Ishikawa (cell line): ENCODE results near the gene INO80C.

ENCODE experiments used
- CEBPB ChIP-seq: IDR thresholded peaks from 2 replicates; pipeline ENCODE4 v1.6.1; 2012
- CREB1 ChIP-seq: IDR thresholded peaks from 2 replicates; pipeline ENCODE4 v1.6.1; 2012; ENCODE audit warnings: low read depth
- EGR1 ChIP-seq: IDR thresholded peaks from 2 replicates; pipeline ENCODE4 v1.6.1; 2012
- EP300 ChIP-seq: IDR thresholded peaks from 2 replicates; pipeline ENCODE4 v1.6.1; 2012; ENCODE audit warnings: borderline replicate concordance
- FOXM1 ChIP-seq: IDR thresholded peaks from 2 replicates; pipeline ENCODE4 v1.6.1; 2012; ENCODE audit warnings: low read depth, borderline replicate concordance
- NFIC ChIP-seq: IDR thresholded peaks from 2 replicates; pipeline ENCODE4 v1.6.1; 2012
- RAD21 ChIP-seq: IDR thresholded peaks from 2 replicates; pipeline ENCODE4 v1.6.1; 2012; ENCODE audit warnings: low read depth
- TAF1 ChIP-seq: IDR thresholded peaks from 2 replicates; pipeline ENCODE4 v1.6.1; 2012; ENCODE audit warnings: low read depth, mild to moderate bottlenecking
- TCF12 ChIP-seq: IDR thresholded peaks from 2 replicates; pipeline ENCODE4 v1.6.1; 2012; ENCODE audit warnings: low read depth
- TEAD4 ChIP-seq: IDR thresholded peaks from 2 replicates; pipeline ENCODE4 v1.6.1; 2012
- YY1 ChIP-seq: IDR thresholded peaks from 2 replicates; pipeline ENCODE4 v1.6.1; 2012; ENCODE audit warnings: low read depth
- ZBTB7A ChIP-seq: IDR thresholded peaks from 2 replicates; pipeline ENCODE4 v1.6.1; 2012; ENCODE audit warnings: low read depth
- TF ChIP-seq, protein P1 (sequence below): IDR thresholded peaks from 2 replicates; pipeline ENCODE4 v1.6.1; 2012
- TF ChIP-seq, protein P2 (sequence below): IDR thresholded peaks from 2 replicates; pipeline ENCODE4 v1.6.1; 2012; ENCODE audit warnings: low read depth, mild to moderate bottlenecking
- TF ChIP-seq, protein P3 (sequence below): IDR thresholded peaks from 2 replicates; pipeline ENCODE4 v1.6.1; 2012

Gene INO80C

DNA sequence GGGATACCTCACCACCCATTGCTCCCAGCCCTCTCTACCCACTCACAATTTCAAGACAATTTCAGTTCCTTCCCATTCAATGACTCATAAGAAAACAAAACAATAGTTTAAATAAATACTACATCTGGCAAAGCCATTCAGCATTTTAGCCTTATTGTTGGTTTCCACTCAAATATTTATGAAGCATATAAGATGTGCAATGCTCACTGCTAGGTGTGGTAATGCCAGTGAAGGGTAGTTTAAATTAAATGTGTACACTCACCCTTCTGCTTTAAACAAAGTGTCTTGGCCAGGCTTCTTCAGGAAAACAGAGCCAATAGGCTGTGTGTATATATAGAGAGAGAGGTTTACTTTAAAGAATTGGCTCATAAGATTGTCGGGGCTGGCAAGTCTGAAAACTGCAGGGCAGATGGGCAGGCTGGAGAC, 37.0 kb downstream of the INO80C start:
- no peak for TF ChIP-seq TCF12

DNA sequence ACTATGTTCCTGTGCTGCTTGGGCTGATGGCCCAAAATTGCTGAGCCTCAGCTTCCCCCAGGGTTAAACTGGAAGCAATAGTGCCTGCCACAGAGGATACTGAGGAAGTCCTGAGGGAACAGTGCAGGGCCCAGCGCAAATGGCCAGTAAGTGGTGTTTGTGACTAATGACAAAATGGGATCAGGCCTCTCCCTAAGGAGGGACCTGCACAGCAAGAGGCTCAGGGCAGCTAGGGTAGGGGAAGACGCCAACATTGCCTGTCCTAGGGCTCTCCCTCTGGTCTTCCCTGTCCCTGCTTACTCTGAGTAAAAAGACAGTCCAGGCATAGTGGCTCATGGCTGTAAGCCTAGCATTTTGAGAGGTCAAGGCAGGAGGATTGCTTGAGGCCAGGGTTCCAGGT, 37.8 kb downstream of the INO80C start:
- TF ChIP-seq EP300 (no peak), NFIC (no peak), CREB1 (no peak), ZBTB7A (no peak)

DNA sequence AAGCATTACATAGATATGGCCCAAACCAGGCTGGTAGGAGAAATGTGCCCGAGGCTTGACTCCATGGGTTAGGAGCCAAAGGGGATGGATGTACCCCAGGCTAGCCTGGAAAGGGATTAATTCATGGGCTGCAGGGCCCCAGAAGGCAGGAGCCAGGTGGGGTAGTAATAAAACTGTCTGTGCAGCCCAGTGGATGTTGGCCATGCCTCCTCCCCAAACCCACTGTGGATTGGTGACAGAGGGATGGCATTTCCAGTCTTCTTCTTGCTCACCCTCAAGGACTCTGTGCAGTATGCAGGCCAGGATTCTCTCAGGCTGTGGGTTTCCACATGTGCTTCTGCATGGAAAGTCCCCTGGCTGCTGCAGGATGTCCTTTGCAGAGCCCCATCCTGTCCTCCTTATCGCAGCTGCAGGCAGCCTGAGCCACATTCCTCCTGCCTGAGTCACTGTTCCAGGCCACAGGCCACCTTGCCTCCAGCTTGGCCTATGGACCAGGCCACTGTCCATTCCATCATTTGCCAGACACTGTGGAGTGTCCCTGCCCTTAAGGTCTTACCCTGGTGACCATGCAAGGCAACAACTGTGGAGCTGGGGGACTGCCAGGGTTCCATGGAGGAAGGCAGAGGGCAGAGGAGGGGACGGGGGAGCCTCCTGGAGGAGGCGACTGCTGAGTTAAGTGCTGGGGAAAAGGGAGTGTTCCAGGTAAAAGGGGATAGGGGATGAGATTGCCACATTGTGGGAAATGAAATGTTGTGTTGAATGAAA, 38.9 kb downstream of the INO80C start:
- TF ChIP-seq EP300: peak; percentile 21; the same call in 1 of the 2 replicates
- no peak for TF ChIP-seq TAF1
- TF ChIP-seq RAD21: no peak
- TF ChIP-seq NFIC: no peak
- no peak for TF ChIP-seq FOXM1
- peak; percentile 89 for TF ChIP-seq TEAD4
- no peak for TF ChIP-seq CEBPB
- no peak for TF ChIP-seq CREB1
- TF ChIP-seq, protein P1, sequence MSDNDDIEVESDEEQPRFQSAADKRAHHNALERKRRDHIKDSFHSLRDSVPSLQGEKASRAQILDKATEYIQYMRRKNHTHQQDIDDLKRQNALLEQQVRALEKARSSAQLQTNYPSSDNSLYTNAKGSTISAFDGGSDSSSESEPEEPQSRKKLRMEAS: no peak
- no peak for TF ChIP-seq ZBTB7A
- peak; percentile 20; the same call in 1 of the 2 replicates for TF ChIP-seq YY1

DNA sequence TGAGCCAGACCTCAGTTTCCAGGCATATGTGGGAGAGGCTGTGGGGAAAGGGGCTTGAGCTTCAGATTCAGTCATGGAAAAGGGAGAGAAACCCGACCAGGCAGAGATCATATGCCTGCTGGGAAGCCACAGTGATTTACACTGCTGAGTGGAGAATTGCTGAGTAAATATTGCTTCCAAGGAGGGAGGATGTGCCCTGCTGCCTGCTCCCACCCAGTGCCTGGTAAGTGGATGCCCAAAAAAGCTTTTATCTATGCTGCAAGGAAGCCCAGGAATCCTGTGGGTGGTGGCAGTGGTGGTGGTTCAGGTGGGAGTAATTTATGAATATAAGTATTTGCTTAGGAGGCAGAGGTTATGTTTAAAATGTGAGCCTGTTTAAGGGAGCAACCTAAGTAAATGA, 39.5 kb downstream of the INO80C start:
- TF ChIP-seq FOXM1: no peak
- no peak for TF ChIP-seq CEBPB
- TF ChIP-seq ZBTB7A: no peak
- no peak for TF ChIP-seq EGR1

DNA sequence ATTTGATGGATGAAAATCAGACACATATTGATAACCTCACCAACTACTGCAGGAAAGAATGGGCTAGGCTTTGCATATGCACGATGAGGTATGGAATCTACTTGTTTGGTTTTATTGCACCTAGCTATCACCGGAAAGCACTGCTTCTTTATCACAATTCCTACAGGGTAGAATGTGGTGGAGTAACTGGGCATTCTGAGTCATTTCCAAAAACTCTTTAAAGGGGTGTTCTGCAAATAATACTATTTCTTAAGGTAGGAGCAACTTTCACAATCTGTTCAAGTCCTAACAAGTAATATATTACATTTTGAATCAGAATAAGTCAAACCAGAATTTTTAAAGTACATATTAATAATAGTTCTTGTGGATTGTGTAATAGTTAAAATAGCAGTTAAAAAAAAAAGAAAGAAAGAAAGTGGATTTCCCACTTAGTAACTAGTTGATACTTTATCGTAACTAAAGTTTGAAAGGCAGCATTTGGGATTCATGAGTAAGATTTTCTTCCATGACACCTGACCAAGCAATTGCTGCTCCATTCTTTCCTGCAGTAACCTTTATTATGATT, 40.5 kb downstream of the INO80C start:
- TF ChIP-seq ZBTB7A (no peak), TCF12 (no peak), RAD21 (no peak), CREB1 (no peak), CEBPB (no peak), TEAD4 (no peak), TAF1 (no peak)
- TF ChIP-seq, protein P2, sequence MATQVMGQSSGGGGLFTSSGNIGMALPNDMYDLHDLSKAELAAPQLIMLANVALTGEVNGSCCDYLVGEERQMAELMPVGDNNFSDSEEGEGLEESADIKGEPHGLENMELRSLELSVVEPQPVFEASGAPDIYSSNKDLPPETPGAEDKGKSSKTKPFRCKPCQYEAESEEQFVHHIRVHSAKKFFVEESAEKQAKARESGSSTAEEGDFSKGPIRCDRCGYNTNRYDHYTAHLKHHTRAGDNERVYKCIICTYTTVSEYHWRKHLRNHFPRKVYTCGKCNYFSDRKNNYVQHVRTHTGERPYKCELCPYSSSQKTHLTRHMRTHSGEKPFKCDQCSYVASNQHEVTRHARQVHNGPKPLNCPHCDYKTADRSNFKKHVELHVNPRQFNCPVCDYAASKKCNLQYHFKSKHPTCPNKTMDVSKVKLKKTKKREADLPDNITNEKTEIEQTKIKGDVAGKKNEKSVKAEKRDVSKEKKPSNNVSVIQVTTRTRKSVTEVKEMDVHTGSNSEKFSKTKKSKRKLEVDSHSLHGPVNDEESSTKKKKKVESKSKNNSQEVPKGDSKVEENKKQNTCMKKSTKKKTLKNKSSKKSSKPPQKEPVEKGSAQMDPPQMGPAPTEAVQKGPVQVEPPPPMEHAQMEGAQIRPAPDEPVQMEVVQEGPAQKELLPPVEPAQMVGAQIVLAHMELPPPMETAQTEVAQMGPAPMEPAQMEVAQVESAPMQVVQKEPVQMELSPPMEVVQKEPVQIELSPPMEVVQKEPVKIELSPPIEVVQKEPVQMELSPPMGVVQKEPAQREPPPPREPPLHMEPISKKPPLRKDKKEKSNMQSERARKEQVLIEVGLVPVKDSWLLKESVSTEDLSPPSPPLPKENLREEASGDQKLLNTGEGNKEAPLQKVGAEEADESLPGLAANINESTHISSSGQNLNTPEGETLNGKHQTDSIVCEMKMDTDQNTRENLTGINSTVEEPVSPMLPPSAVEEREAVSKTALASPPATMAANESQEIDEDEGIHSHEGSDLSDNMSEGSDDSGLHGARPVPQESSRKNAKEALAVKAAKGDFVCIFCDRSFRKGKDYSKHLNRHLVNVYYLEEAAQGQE: no peak

DNA sequence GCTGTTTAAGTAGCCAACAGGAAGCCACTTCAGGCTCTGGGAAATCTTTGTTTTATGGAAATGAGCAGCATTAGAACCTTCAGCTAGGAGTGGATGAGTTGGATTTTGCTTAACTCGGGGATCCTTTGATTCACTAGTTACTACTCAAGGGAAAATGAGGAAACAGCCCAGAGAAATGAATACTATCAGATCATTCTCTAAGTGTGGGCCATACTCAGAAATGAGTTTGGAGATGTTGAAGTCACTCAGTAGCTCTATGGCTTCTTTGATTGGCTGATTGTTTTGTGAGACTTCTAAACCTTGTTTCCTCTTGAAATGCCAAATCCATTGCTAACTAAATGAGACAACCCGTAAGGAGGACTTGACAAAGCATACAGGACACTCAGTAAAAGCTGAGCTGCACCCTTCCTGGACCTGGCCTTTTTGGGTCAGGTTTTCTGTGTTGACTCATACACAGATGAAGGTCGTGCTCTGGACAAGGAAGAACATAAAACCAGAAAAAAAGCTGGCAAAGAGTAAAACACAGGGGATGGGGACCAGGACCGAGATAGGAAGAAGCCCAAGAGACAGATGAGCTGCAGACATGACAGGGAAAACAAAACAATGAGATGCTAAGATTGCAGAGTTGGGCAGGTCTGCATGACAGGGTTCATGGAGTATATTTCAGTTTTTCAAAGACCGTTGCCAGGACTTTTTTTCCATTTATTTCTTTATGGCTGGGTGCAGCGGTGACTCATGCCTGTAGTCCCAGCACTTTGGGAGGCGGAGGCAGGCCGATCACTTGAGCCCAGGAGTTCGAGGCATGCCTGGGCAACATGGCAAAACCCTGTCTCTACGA, 41.6 kb downstream of the INO80C start:
- TF ChIP-seq CEBPB (no peak), FOXM1 (no peak), EGR1 (no peak)

DNA sequence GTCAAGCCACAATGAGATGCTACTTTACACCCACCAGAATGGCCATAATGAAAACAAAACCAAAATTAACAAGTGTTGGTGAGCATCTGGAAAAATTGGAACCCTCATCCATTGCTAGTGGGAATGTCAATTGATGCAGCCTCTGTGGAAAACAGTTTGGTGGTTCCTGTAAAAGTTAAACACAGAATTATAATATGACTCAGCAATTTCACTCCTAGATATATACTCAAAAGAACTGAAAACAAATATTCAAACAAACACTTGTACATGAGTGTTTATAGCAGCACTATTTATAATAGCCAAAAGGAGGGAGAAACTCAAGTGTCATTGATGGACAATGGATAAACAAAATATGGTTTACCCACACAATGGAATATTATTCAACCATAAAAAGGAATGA, 43.0 kb downstream of the INO80C start:
- TF ChIP-seq EP300 (no peak), ZBTB7A (no peak), TEAD4 (no peak)

DNA sequence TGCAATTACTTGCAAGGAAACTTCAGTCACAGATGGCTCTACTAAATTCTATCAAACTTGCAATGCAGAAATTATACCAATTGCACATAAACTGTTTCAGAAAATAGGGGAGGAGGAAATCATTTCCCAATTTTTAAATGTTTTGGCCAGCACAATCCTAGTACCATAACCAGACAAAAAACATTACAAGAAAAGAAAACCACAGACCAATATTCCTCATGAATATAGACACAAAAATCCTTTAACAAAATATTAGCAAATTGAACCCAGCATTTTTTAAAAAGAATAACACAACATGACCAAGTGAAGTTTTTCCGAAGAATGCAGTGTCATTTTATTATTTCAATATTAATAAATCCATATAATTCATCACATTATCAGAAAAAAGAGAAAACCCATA, 45.8 kb downstream of the INO80C start:
- TF ChIP-seq ZBTB7A (no peak), TCF12 (no peak), FOXM1 (no peak), EP300 (no peak), NFIC (no peak), TAF1 (no peak), RAD21 (no peak), TEAD4 (no peak), EGR1 (no peak), CREB1 (no peak), CEBPB (no peak), YY1 (no peak)
- TF ChIP-seq, protein P2: no peak
- TF ChIP-seq, protein P3, sequence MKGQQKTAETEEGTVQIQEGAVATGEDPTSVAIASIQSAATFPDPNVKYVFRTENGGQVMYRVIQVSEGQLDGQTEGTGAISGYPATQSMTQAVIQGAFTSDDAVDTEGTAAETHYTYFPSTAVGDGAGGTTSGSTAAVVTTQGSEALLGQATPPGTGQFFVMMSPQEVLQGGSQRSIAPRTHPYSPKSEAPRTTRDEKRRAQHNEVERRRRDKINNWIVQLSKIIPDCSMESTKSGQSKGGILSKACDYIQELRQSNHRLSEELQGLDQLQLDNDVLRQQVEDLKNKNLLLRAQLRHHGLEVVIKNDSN: no peak
- TF ChIP-seq, protein P1: no peak
